Activated T-helper 1 cell treated with Interleukin-2 at 50 U/mL for 16 hours (primary cell): ENCODE measurements around the gene FBXO17.

Source experiments
- DNase-seq: peaks from one replicate; pipeline ENCODE4 v3.0.0-alpha.2; 2020; ENCODE audit warnings: low read depth

Gene FBXO17

DNA sequence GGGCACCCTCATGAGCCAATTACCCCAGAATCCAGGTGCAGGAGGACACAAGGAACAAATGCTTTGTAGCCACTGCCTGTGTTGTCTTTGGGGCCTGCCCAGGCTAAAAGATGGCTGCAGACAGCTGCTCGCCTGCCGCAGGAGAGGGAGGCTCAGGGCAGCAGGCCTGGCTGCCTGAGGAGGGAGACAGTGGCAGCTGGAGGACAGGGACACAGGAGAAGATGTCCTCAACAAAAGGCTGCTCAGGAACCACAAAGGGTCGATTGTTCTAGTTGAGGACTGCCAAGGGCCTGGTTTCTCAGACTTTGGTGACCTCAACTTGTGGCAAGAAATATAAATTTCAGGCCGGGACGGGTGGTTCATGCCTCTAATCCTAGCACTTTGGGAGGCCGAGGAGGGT lies 83.8 kb downstream of the FBXO17 start:
- DNase-seq, result no peak
